ENCODE measurements around the gene CENPN. TPM values are rescaled to one million over a fixed set of nuclear protein-coding genes. Genes with fewer than 3 reads are reported as not detected.

CENPN gene
- total RNA-seq, 1 experiment from 2014 or later, result 45.9 TPM

DNA sequence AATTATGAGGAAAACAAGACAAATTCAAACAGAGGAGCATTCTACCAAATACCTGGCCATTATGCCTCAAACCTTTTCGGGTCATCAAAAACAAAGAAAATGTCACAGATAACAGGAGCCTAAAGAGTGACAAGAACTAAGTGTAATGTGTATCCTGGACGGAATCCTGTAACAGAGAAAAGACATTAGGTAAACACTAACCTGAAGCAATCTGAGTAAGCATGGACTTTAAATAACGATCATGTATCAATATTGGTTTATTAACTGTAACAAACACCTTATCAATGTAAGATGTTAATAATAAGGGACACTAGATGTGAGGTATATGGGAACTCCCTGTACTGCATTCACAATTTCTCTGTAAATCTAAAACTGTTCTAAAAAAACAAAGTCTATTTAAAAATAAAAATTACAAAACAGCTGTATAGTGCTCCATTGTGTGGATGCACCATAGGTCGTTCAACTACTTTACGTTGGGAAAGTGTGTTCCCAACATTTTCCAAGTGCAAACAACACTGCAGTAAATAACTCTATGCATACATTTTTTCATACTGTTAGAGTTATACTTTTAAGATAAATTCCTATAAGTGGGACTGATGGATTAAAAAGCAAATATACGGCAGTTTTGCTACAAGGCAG is 15.1 kb upstream of the CENPN start:
- DNase-seq (ENCODE audit: low spot score), result no peak

DNA sequence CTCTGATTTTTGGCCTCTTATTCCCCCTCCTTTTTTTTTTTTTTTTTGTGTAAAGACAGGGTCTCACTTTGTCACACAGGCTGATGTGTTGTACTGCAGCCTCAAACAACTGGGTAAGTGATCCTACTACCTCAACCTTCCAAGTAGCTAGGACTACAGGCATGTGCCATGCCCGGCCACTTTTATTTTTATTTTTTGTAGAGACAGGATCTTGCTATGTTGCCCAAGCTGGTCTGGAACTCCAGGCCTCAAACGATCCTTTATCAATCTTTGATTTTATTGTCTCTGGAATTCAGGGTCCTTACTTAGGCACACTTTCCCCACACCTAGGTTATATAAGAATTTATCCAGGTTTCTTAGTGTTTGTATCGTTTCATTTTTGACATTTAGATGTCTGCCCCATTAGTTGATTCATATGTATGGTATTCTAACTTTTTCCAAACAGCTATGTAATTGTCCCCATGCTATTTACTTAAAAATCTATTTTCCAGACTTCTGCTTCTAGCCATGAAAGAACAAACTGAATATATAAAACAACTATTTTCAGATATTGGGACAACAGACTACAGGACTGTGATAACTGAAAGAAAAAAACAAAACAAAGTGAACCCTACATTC is 14.2 kb upstream of the CENPN start:
- no peak for DNase-seq (ENCODE audit: low spot score)

GRCh38 chr16:80993307-80993706 is 13.7 kb upstream of the CENPN start:
- DNase-seq (ENCODE audit: low spot score), result no peak

DNA sequence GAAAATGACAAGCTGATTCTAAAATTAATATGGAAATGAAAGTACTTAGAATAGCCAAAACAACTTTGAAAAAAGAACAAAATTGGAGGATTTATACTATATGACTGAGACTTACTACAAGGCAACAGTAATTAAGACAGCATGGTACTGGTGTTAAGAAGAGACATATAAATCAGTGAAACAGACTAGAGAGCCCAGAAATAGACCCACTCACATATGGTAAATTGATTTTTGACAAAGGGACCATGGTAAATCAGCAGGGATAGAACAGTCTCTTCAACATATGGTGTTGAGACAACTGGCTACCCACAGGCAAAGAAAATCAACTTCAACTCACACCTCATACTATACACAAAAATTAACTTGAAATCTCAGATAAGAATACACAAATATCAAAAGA is 13.2 kb upstream of the CENPN start:
- DNase-seq (ENCODE audit: low spot score), result no peak

- no peak for DNase-seq (ENCODE audit: low spot score)
Measured at GRCh38 chr16:80994451-80994850, 12.6 kb upstream of the CENPN start.

- DNase-seq (ENCODE audit: low spot score), result no peak
Measured at GRCh38 chr16:80996688-80997138, 10.3 kb upstream of the CENPN start.

DNA sequence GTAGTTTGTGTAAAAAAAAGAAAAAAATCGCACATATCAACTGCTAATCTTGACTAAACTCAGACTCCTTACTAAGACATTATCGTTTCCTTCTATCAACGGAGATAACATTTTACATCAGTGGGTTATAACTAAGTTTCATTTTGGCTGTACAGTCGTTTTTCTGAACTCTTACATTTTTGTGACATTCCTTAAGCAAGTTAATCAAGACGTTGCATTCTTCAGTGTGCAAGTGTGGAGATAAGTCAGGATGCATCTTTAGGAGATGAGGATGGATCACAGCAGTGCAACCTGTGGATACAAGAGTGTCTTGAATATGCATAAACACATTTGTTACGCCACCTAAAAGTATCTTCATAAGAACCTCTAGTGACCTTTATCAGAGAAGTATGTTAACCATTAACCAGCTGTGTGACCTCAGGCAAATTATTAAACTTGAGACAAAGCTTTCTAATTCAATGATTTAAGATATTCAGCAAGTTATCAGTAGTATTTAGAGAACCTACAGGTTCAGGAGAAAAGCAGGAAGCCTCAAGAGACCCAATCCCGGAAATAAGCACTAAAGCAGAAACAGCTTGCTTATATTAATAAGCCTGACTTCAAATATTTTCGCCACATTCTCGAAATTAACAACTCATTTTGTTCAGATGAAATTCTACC is 9.7 kb upstream of the CENPN start:
- peak; percentile 60 for DNase-seq (ENCODE audit: low spot score)

DNA sequence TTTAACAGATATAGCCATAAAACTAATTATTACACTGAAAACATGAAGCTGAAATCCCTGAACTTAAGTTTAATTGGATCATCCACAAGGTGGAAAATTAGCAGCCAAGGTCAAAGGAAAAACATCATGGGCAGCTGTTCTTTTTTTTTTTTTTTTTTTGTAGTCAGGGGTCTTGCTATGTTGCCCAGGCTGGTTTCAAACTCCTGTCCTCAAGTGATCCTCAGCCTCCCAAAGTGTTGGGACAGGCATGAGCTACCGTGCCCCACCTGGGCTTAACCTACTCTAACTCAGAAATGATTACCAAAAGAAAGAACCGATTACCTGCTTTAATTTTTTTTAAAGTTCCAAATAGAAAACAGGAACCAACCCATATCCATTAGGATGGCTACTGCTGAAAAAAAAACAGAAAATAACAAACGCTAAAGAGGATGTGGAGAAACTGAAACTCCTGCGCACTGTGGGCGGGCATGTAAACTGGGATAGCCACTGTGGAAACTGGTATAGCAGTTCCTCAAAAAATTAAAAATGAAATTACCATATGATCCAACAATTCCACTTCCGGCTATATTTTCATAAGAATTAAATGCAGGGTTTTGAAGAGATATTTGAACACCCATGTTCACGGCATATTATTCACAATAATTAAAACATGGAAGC is 8.9 kb upstream of the CENPN start:
- no peak for DNase-seq (ENCODE audit: low spot score)

DNA sequence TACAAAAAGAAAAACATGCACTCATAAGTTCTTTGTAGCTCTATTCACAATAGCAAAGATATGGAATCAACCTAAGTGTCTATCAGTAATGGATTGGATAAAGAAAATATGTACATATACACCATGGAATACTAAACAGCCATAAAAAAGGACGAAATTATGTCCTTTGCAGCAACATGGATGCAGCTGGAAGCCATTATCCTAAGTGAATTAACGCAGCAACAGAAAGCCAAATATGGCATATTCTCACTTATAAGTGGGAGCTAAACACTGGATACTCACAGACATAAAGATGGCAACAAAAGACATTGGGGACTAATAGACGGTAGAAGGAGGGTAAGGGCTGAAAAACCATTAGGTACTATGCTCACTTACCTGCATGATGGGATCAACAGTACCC is 6.1 kb upstream of the CENPN start:
- no peak for DNase-seq (ENCODE audit: low spot score)

- DNase-seq (ENCODE audit: low spot score), result no peak
Measured at GRCh38 chr16:81001330-81001729, 5.7 kb upstream of the CENPN start.

- no peak for DNase-seq (ENCODE audit: low spot score)
Measured at GRCh38 chr16:81003064-81003463, 4.0 kb upstream of the CENPN start.

GRCh38 chr16:81003610-81004460 is 3.2 kb upstream of the CENPN start:
- no peak for DNase-seq (ENCODE audit: low spot score)

DNA sequence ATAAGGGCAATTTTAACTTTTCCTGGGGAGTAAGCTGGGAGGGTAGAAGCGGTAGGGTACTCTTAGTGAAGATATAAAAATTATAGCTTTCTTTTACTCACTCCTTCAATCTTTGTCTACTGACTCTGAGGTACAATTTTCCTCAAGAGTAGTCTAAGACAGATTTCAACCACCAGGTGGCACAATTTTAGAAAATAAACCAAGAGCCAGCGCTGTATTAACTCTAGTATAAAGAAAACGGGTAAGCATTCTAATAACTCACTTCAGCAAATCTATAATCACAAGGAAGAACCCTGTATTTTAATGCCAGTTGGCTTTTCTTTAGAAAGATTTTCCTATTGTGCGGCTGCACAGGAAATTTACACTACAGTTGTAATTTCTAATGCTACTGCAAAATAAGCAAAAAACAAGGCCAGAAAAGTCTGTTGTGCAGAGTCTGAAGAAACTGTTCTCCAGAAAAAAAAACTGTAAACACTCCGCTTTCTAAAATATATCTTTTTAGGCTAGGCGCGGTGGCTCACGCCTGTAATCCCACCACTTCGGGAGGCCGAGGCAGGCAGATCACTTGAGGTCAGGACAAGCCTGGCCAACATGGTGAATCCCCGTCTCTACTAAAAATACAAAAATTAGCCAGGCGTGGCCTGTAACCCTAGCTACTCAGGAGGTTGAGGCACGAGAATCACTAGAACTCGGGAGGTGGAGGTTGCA is 2.2 kb upstream of the CENPN start:
- DNase-seq (ENCODE audit: low spot score), result peak; percentile 88

- peak; percentile 47 for DNase-seq (ENCODE audit: low spot score)
Measured at GRCh38 chr16:81005610-81006161, 1.3 kb upstream of the CENPN start.

DNA sequence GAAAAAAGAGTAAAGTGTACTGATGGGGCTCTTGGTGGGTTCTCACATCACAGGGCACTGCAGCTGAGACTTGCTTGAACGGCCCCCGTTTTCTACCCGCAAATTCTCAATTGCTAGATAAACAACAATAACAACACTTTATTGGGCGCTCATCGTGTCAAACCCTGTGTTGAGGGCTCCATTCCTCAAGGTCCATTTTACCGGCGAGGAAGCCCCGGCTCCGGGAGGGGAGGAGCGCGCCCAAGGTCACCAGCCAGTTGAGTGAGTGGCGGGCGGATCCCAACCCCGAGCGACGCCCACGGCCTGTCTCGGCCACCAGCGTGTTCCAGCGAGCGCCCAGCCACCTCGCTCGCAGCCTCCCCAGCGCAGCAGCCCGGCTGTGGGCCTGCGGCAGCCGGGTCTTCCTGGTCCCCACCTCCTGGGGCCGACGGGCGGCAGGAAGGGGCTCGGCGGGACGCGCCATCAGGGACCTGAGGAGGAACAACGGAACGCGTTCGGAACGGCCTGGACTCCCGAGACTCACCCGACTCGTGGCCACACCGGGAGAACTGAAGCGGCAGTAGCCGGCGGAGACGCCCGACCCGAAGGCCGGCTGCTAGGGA is 702 bp upstream of the CENPN start:
- DNase-seq (ENCODE audit: low spot score), result peak; percentile 66

- DNase-seq (ENCODE audit: low spot score), result no peak
Measured at GRCh38 chr16:81008505-81008789, 1.4 kb downstream of the CENPN start.

- DNase-seq (ENCODE audit: low spot score), result no peak
Measured at GRCh38 chr16:81012974-81013373, 6.0 kb downstream of the CENPN start.

GRCh38 chr16:81014672-81015071 is 7.7 kb downstream of the CENPN start:
- no peak for DNase-seq (ENCODE audit: low spot score)

DNA sequence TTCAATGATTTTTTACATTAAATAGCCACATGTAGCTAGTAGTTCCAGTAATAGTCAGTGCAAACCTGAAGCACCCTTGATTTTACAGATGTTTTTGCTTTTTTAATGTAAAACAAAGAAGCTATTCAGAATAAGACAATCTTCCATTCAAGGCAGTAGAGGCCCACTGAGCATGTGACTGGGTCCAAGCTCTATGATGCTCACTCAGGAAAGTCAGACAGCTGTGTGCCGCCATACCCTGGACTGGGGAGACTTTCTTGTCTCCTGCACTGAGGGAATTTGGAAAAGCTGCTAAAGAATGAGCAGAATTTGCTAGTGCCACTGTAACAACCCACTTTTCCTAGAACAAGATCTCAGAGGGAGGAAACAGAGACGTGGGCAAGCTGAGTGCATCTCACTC is 11.5 kb downstream of the CENPN start:
- DNase-seq (ENCODE audit: low spot score), result no peak

- DNase-seq (ENCODE audit: low spot score), result no peak
Measured at GRCh38 chr16:81026429-81026828, 19.4 kb downstream of the CENPN start.

Measured in HT-29 (cell line).